Prostate gland (tissue), 2 donors: ENCODE data around the gene BCL7B. TPM values are rescaled to one million over a fixed set of nuclear protein-coding genes. Genes with fewer than 3 reads are reported as not detected.

ENCODE experiments used
- DNase-seq: peaks from one replicate; pipeline ENCODE4 v3.0.0-alpha.2; 2019; ENCODE audit warnings: low spot score
- H3K27ac ChIP-seq, 2 donors: fragments of 200-600 bp; sonication (generic); 2 replicates each; pipeline ENCODE4 v1.5.1; 2017 to 2019
- H3K27me3 ChIP-seq: fragments of 200-600 bp; sonication (generic); replicated peaks from 2 replicates; pipeline ENCODE4 v1.5.1; 2019; ENCODE audit not compliant: insufficient read depth
- H3K36me3 ChIP-seq, 2 donors: fragments of 200-600 bp; sonication (generic); 1 replicate in 1 of 2; 2 replicates in 1 of 2; pipeline versions ENCODE4 v1.5.1 to v1.8.1; 2017 to 2019
- H3K4me1 ChIP-seq: fragments of 200-600 bp; sonication (generic); replicated peaks from 2 replicates; pipeline ENCODE4 v1.5.1; 2019
- H3K4me3 ChIP-seq, 2 donors: fragments of 200-600 bp; sonication (generic); 2 replicates each; pipeline ENCODE4 v1.5.1; 2017 to 2019
- H3K9me3 ChIP-seq: fragments of 200-600 bp; sonication (generic); 2 replicates; pipeline ENCODE4 v1.5.1; 2017
- POLR2A ChIP-seq: fragments of 450-650 bp; IDR thresholded peaks from one replicate; pipeline ENCODE4 v1.6.1; 2016; ENCODE audit warnings: antibody characterized with exemption, mild to moderate bottlenecking
- POLR2AphosphoS5 ChIP-seq: sonication (generic); formaldehyde crosslinking; IDR thresholded peaks from one replicate; pipeline ENCODE4 v1.6.1; 2017; ENCODE audit warnings: antibody characterized with exemption
- WGBS: methylation state at CpG from one replicate; pipeline ENCODE4 v1.1.5; 2018; 5-methylcytosine and 5-hydroxymethylcytosine counted together
- intact Hi-C: fragments of 100-400 bp; cut with DNase I; formaldehyde crosslinking; loops from one replicate; pipeline ENCODE4 v1.14.2; 2022
- small RNA-seq, 2 donors: library from RNA; depleted of rRNA; stranded (forward); fragments of <200 nt; gene quantifications; one replicate each; pipeline ENCODE3, GENCODE V24; 2016
- total RNA-seq, 2 donors: library from RNA; depleted of rRNA; stranded (reverse); fragments of >200 nt; gene quantifications; one replicate each; pipeline ENCODE4 v1.1.0, GENCODE V29; 2016
- TF ChIP-seq, protein P1 (sequence below), 4 experiments: fragments of 200-600 bp in 2 of 4; fragments of 450-650 bp in 2 of 4; sonication (generic) in 2 of 4; IDR thresholded peaks; 1 replicate in 3 of 4; 2 replicates in 1 of 4; pipeline ENCODE4 v1.5.1; 2016 to 2019; ENCODE audit warnings: antibody characterized with exemption in 4 of 4, mild to moderate bottlenecking in 2 of 4, moderate library complexity in 2 of 4

Gene BCL7B
- total RNA-seq, 2 donors from 2014 or later, result 78.7 to 105 TPM

DNA sequence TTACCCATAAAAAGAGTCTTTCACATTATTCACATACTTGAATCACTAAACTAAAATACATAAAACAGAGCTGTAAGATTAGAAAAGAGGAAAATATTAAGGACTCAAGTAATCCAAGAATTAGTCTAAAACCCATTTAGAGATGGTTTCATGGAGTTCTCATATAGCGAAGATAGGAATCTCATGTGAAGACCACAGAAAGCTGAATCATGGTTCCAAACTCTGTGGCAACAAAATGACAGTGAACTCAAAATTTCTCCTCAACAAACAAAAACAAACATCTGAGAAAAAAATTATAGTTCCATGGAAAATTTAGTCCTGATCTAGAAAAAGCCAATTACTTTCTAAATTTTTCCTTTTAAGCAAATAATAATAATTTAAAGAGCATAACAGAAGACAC, 70.0 kb downstream of the BCL7B start:
- H3K9me3 ChIP-seq, result no peaks in the 10 kb centered on the region
- DNase-seq, result no peak
- no peaks in the 10 kb centered on the region for H3K36me3 ChIP-seq
- 94% methylated on average over 1 of the region's 1 CpG for WGBS
- intact Hi-C loops, result no loop called here
- no peak overlapping the region for H3K27ac ChIP-seq
- no peak overlapping the region for H3K4me3 ChIP-seq
- TF ChIP-seq POLR2AphosphoS5 (no peak), POLR2A (no peak)
- TF ChIP-seq, protein P1, sequence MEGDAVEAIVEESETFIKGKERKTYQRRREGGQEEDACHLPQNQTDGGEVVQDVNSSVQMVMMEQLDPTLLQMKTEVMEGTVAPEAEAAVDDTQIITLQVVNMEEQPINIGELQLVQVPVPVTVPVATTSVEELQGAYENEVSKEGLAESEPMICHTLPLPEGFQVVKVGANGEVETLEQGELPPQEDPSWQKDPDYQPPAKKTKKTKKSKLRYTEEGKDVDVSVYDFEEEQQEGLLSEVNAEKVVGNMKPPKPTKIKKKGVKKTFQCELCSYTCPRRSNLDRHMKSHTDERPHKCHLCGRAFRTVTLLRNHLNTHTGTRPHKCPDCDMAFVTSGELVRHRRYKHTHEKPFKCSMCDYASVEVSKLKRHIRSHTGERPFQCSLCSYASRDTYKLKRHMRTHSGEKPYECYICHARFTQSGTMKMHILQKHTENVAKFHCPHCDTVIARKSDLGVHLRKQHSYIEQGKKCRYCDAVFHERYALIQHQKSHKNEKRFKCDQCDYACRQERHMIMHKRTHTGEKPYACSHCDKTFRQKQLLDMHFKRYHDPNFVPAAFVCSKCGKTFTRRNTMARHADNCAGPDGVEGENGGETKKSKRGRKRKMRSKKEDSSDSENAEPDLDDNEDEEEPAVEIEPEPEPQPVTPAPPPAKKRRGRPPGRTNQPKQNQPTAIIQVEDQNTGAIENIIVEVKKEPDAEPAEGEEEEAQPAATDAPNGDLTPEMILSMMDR (IDR thresholded peaks at IDR 0.05), result no peak
- H3K4me1 ChIP-seq, result no peaks in the 10 kb centered on the region
- no peaks in the 10 kb centered on the region for H3K27me3 ChIP-seq

Small RNA genes lying within 50 kb of the gene (small RNA-seq; reads per million reads assigned to genes)
- 0 reads per million in 2 donors for gene RNU6-1198P

Other genes starting within 250 kb of the BCL7B start
- 10 to 100 TPM; 34.3 to 36.3 TPM for gene NSUN5, start 248.9 kb downstream of the BCL7B start, total RNA-seq
- 1 to 10 TPM in 1 of 2 donors, not detected in 1; 5.1 TPM for gene TRIM50, start 229.6 kb downstream of the BCL7B start, total RNA-seq
- 10 to 100 TPM in 1 of 2 donors, not detected in 1; 16.5 TPM for gene FKBP6, start 229.5 kb downstream of the BCL7B start, total RNA-seq
- gene FZD9, start 123.9 kb downstream of the BCL7B start, total RNA-seq, result 1 to 10 TPM; 6.3 to 8.4 TPM
- 10 to 100 TPM; 43.4 to 56.4 TPM for gene BAZ1B, start 35.4 kb downstream of the BCL7B start, total RNA-seq
- 100 to 1,000 TPM in 1 of 2 donors, 10 to 100 TPM in 1; 73.5 to 112 TPM for gene TBL2, start 20.9 kb upstream of the BCL7B start, total RNA-seq
- gene MLXIPL, start 66.8 kb upstream of the BCL7B start, total RNA-seq, result 100 to 1,000 TPM in 1 of 2 donors, 1 to 10 TPM in 1; 9.8 to 123 TPM
- 10 to 100 TPM in 1 of 2 donors, 1 to 10 TPM in 1; 6.0 to 19.5 TPM for gene VPS37D, start 110.1 kb upstream of the BCL7B start, total RNA-seq
- 10 to 100 TPM; 16.3 to 16.8 TPM for gene DNAJC30, start 125.8 kb upstream of the BCL7B start, total RNA-seq
- gene BUD23, start 125.9 kb upstream of the BCL7B start, total RNA-seq, result 100 to 1,000 TPM in 1 of 2 donors, 10 to 100 TPM in 1; 72.3 to 196 TPM
- 10 to 100 TPM in 1 of 2 donors, 1 to 10 TPM in 1; 6.8 to 15.3 TPM for gene STX1A, start 162.0 kb upstream of the BCL7B start, total RNA-seq
- gene ABHD11, start 181.1 kb upstream of the BCL7B start, total RNA-seq, result 10 to 100 TPM; 55.2 to 87.8 TPM
- 100 to 1,000 TPM; 156 to 176 TPM for gene CLDN3, start 212.6 kb upstream of the BCL7B start, total RNA-seq